HK-2 (cell line): ENCODE measurements around the gene WDSUB1.
A peak's percentile ranks its signal among the peaks of the same experiment; 100 is the strongest.

Source experiments
- DNase-seq: peaks from one replicate; pipeline ENCODE4 v3.0.0-alpha.2; 2018; ENCODE audit not compliant: unreplicated experiment

The WDSUB1 gene, protein sequence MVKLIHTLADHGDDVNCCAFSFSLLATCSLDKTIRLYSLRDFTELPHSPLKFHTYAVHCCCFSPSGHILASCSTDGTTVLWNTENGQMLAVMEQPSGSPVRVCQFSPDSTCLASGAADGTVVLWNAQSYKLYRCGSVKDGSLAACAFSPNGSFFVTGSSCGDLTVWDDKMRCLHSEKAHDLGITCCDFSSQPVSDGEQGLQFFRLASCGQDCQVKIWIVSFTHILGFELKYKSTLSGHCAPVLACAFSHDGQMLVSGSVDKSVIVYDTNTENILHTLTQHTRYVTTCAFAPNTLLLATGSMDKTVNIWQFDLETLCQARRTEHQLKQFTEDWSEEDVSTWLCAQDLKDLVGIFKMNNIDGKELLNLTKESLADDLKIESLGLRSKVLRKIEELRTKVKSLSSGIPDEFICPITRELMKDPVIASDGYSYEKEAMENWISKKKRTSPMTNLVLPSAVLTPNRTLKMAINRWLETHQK

GRCh38 chr2:159285929-159286708 lies at the start of gene WDSUB1:
WDSUB1 (minus strand) TSS chr2:159286703; CDS start chr2:159283069, 3,634 bp downstream.
- peak; percentile 65 for DNase-seq

GRCh38 chr2:159326569-159327255 lies 40.2 kb upstream of the WDSUB1 start:
- no peak for DNase-seq

- DNase-seq, result no peak
Observed at GRCh38 chr2:159322419-159322818, 35.9 kb upstream of the WDSUB1 start.

DNA sequence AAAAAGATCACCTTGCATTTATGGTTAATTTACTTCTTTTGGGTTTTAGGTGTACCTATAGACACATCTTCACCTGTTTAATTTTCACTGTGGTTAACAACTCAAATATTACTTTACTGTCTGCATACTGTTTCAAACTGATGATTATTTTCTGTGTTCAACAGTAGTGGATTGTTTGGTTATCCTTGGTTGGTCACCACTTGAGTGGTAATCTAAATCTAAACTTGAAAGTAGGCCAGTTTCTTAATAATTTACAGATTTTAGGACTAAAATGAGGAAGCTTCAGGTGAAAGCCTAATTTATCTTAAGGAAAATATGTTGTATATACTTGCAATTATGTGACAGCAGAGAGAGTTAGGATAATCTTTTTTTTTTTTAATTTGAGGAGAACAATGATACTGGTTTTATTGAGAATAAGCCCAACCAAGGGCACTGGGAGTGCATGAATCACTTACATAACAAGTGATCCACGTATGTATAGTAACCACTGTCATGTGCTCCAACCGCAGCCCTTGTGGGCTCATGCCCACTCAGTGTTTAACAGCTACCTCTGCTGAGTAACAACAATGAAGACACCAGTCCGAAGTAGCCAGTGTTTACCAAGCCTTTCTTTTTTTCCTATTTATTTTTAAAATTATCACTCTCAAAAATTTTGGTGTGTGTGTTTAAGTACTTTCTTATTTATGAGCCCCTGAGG lies 31.0 kb upstream of the WDSUB1 start:
- peak; percentile 6 for DNase-seq

DNA sequence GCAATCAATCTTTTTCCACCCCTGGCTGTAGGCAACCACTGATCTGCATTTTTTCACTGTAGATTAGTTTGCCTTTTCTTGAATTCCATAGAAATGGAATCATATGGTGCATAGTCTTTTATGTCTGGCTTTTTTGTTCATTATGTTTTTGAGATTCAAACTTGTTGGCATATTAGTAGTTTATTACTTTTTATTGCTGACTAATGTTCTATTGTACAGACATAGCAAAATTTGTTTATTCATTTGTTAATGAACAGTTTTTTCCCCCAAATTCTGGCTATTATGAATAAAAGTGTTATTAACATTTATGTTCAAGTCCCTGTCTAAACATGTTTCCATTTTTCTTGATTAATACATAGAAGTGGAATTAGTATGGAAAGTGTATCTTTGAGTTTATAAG lies 21.4 kb upstream of the WDSUB1 start:
- no peak for DNase-seq

DNA sequence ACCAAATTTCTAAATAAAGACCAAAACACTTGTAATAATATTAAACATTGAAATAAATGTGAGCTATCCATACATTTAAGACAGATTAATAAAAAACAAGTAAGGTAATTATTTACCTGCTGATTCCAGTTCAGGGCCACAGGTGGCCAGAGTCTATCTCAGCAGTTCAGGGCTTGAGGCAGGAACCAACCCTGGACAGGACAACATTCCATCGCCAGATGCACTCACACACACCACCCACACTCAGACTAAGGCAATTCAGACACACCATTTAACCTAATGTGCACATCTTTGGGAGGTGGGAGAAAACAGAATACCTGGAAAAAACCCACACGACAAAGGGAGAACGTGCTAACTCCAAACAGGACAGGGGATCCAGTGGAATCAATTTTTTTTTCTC lies 14.1 kb upstream of the WDSUB1 start:
- DNase-seq, result no peak

GRCh38 chr2:159298967-159299366 lies 12.5 kb upstream of the WDSUB1 start:
- no peak for DNase-seq

- no peak for DNase-seq
Observed at GRCh38 chr2:159297042-159297707, 10.7 kb upstream of the WDSUB1 start.

GRCh38 chr2:159292157-159292556 lies 5.7 kb upstream of the WDSUB1 start:
- no peak for DNase-seq

DNA sequence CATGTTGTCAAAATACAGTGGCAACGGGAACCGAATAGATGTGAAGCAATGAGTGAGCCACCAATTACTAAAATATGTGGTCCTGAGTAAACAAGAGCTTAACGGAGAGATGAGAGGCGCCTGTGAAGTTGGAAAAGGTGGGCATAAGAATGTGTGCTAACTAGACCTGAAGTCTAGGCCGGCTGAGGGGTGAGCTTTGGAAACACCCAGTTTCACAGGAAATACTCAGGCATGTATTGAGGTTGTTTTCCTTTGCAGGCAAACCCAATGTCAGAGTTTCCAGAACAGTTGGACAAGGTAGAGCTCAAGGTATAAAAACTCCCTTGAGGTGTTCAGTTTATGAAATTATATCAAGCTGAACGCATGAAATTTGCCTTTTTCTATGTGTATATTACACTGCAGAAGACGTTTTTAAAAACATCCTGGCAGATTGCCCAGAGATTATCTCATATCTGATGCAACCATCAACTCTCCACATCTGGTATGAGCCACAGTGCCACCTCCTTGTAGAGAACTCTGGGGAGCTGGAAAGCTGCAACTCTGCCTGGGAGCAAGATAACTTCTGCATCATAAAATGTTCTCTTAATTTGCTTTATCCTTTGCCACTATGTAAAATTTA lies 3.9 kb upstream of the WDSUB1 start:
- DNase-seq, result no peak

DNA sequence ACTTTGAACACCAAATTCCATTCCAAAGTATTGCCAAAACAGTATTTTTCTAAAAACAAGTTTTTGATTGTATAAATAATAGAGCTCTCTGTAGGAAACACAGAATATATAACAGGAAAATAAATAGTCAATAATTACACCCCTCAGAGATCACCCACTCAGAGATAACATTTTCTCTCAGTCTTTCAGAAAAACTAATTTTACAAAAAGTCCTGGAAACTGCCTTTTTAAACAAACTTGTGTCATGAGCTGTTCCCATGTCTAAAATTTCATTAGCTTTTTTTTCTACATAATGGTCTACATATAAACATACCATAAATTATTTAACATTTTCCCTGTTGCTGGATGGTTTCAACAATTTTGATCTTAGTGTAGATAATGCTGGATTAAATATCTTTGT lies 1.2 kb upstream of the WDSUB1 start:
- DNase-seq, result no peak

DNA sequence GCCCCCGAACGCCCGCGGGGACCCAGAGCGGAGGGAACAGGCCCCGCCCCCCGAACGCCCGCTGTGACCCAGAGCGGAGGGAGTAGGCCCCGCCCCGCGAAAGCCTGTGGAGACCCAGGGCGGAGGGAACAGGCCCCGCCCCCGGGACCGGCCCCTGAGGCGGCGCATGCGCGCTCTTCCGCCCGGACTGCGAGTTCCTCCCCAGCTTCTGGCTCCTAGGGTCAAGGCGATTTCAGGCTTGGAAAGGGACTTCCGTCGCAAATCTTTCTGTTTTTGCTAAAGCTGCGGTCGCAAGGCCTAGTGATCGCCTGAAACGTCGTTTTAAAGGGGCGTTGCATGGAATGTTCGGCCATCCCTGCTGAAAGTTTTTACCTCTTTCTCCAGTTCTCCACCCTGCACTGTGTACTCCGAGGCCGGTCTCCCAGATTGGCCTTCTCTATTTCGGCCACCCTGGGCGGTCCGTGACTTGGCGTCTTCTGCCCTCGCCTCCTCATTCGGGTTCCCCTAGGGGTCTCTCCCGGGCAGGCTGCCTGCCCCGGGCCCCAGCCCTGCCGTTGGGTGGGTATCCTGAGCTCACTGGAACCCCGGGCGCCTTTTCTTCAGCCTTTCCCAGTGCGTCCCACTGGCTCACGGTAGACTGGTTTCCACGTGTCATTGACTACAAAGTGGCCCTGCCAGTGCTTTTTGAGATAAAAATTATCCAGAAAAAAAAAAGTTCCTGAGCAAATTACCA lies 372 bp upstream of the WDSUB1 start:
- DNase-seq, result peak; percentile 97

- no peak for DNase-seq
Observed at GRCh38 chr2:159285433-159285832, 1.1 kb downstream of the WDSUB1 start.

GRCh38 chr2:159283529-159283928 lies 3.0 kb downstream of the WDSUB1 start:
- DNase-seq, result no peak

DNA sequence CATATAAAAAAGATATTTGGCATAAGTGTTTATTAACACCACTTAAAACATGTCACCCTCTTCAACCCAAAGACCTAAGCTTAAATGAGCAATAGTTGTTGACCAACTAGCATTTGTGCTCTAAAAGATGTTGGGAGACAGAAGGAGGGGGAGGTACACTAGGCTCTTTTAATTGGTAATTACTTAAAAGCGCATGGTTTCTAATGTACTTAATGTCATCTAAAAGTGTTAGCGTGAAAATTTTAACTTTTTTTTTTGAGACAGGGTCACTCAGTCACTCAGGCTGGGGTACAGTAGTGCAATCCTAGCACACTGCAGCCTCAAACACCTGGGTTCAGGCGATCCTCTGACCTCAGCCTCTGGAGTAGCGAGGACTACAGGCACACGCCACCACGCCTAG lies 5.5 kb downstream of the WDSUB1 start:
- no peak for DNase-seq

DNA sequence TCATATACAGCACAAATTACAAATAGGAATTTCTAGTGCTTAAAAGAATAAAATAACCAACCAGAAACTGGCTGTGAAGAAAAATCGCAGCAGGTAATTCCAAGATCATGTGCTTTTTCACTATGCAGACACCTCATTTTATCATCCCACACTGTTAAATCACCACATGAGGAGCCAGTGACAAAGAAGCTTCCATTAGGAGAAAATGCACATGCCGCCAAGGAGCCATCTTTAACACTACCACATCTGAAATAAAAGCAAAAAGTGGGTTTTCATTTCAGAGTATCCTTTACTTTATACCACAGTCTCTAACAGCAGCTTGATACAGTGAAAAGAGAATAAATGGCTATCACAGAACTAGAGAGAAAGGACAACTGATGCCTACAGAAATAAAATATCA lies 6.8 kb downstream of the WDSUB1 start:
- no peak for DNase-seq

GRCh38 chr2:159275111-159275510 lies 11.4 kb downstream of the WDSUB1 start:
- DNase-seq, result no peak

- DNase-seq, result no peak
Observed at GRCh38 chr2:159272156-159272555, 14.3 kb downstream of the WDSUB1 start.

- no peak for DNase-seq
Observed at GRCh38 chr2:159270744-159271379, 15.6 kb downstream of the WDSUB1 start.

DNA sequence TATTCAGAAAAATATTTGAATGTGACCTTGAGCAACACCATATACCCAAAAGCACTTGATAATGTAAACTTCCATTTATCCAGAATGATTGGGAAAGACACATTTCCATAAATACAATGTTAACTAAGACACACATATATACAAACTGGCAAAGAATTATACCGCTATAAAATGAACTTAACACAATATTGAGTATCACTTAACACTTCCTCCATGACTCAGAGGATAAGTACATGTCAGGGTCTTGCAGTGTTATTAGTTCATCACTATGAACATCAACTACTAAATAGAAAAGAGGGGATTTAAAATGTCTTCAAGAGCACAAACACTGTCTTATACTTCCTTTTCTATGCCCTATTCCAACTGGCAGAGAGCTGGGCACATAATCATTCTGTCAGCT lies 18.6 kb downstream of the WDSUB1 start:
- no peak for DNase-seq
